Peyer's patch (tissue), 4 donors: Measurements from ENCODE around the gene ANKRD44.

Source experiments
- POLR2A ChIP-seq, 2 donors: fragments of 450-650 bp; IDR thresholded peaks; one replicate each; pipeline ENCODE4 v1.5.1; 2017; ENCODE audit warnings: antibody characterized with exemption in 2 of 2, mild to moderate bottlenecking in 2 of 2, moderate library complexity in 2 of 2
- TF ChIP-seq, protein P1 (sequence below), 6 experiments: fragments of 450-650 bp in 4 of 6; fragments of 200-600 bp in 2 of 6; sonication (generic) in 1 of 6; IDR thresholded peaks; one replicate each; pipeline ENCODE4 v1.5.1; 2017 to 2019; ENCODE audit warnings: antibody characterized with exemption in 6 of 6, mild to moderate bottlenecking in 3 of 6, moderate library complexity in 1 of 6

DNA sequence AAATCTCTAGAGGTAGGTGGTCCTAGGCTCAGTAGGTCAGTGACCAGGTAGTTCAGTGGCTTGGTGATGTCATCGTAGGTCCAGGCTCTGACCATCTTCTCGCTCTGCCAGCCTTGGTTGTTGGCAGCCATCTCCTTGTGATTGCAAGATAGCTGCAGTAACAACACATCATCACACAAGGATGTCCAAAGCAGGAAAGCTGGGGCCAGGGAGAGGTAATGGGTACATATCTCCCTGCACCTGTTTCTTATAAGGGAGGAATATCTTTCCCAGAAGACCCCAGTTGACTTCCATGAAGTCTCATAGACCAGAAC, 60.5 kb downstream of the ANKRD44 start:
- TF ChIP-seq, protein P1, sequence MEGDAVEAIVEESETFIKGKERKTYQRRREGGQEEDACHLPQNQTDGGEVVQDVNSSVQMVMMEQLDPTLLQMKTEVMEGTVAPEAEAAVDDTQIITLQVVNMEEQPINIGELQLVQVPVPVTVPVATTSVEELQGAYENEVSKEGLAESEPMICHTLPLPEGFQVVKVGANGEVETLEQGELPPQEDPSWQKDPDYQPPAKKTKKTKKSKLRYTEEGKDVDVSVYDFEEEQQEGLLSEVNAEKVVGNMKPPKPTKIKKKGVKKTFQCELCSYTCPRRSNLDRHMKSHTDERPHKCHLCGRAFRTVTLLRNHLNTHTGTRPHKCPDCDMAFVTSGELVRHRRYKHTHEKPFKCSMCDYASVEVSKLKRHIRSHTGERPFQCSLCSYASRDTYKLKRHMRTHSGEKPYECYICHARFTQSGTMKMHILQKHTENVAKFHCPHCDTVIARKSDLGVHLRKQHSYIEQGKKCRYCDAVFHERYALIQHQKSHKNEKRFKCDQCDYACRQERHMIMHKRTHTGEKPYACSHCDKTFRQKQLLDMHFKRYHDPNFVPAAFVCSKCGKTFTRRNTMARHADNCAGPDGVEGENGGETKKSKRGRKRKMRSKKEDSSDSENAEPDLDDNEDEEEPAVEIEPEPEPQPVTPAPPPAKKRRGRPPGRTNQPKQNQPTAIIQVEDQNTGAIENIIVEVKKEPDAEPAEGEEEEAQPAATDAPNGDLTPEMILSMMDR (IDR thresholded peaks at IDR 0.05), result no peak
- no peak for TF ChIP-seq POLR2A (IDR thresholded peaks at IDR 0.05)
